Psoas muscle (tissue), 8 donors: ENCODE data around the gene MB. TPM values are rescaled to one million over a fixed set of nuclear protein-coding genes. Genes with fewer than 3 reads are reported as not detected.
A peak's percentile ranks its signal among the peaks of the same experiment; 100 is the strongest.

ENCODE experiments used
- ATAC-seq, 4 donors: fragments of 200-7000 bp; cut with Tn5 transposase; one replicate each; pipeline ENCODE4 v1.9.1; 2020; ENCODE audit warnings: moderate library complexity in 3 of 4, mild to moderate bottlenecking in 2 of 4
- DNase-seq, 2 donors: peaks; one replicate each; pipeline ENCODE4 v3.0.0-alpha.2; 2020
- H3K27ac ChIP-seq: fragments of 200-600 bp; one replicate; pipeline ENCODE4 v1.8.0; 2022
- H3K27me3 ChIP-seq, 3 donors: fragments of 200-600 bp in 1 of 3; one replicate each; pipeline versions ENCODE4 v1.6.1 to v1.8.0; 2013 to 2022; ENCODE audit warnings: low read length in 2 of 3, mild to moderate bottlenecking in 2 of 3, moderate library complexity in 1 of 3; ENCODE audit not compliant: insufficient read depth in 3 of 3
- H3K36me3 ChIP-seq, 2 donors: fragments of 200-600 bp in 1 of 2; one replicate each; pipeline versions ENCODE4 v1.6.1 to v1.8.0; 2013 to 2022; ENCODE audit warnings: low read depth in 1 of 2, mild to moderate bottlenecking in 1 of 2, moderate library complexity in 1 of 2; ENCODE audit not compliant: insufficient read depth in 1 of 2
- H3K4me1 ChIP-seq: fragments of 200-600 bp; one replicate; pipeline ENCODE4 v1.8.0; 2022
- H3K4me3 ChIP-seq: fragments of 200-600 bp; one replicate; pipeline ENCODE4 v1.8.0; 2022; ENCODE audit warnings: mild to moderate bottlenecking
- H3K9me3 ChIP-seq: fragments of 200-600 bp; one replicate; pipeline ENCODE4 v1.8.0; 2022
- WGBS, 3 donors: extraction: QIAGEN DNeasy Blood & Tissue Kit; methylation state at CpG; one replicate each; pipeline versions ENCODE4 v1.1.6 to v1.1.7; 2013; 5-methylcytosine and 5-hydroxymethylcytosine counted together
- intact Hi-C, 2 donors: fragments of 100-400 bp; cut with DNase I; formaldehyde crosslinking; loops; one replicate each; pipeline versions ENCODE4 v1.11.0 to v1.14.2; 2022
- polyA plus RNA-seq, 3 donors: library from polyadenylated mRNA; stranded (reverse); fragments of 200-250 nt; gene quantifications; one replicate each; pipeline ENCODE4 v1.2.3, GENCODE V29; 2013
- total RNA-seq, 4 donors: library from RNA; stranded (reverse); fragmentation: NEBNext Ultra II Directional in 2 of 4; extraction: Animal tissue kit (Norgen Biotek cat#: 25700) in 2 of 4; gene quantifications; one replicate each; pipeline versions ENCODE4 v1.2.1 to v1.2.4, GENCODE V29; 2021 to 2023
- TF ChIP-seq, protein P1 (sequence below): fragments of 200-600 bp; IDR thresholded peaks from one replicate; pipeline ENCODE4 v1.8.0; 2022; ENCODE audit warnings: antibody characterized with exemption
- donor health status: healthy with polysubstance abuse.
- donor health status: DM: no; HTN: no; CAD: no; lungs with moderate emphysema.
- donor health status: Bipolar disorder and iron deficiency.
- donor health status: healthy.
- donor health status: DM: yes; HTN: yes; CAD: no.
- donor health status: DM: no; HTN: no; CAD: no.
- donor health status: DM: no; HTN: no; CAD: no.
- donor health status: DM: yes; HTN: yes; CAD: no.

The MB gene
- total and polyA plus RNA-seq, 7 donors, result 6,836 to 12,606 (median 9,385) TPM

DNA sequence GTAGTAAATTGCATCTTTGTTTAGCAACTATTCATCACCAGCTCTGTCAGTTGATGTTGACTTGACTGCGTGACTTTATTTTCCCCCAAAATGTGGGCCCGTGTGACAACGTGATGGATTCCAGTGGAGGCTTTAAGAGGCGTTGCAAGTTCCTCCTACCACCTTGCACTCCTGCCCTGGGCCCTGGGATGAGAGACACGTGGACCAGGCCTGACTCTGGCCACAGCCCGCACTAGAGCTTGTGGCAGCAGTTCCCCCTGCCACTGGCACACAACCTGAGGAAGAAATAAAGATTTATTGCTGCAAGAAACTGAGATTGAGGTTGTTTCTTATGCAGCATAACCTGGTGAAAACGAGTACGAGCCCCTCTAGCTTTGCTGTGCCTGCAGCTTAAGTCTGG lies 44.6 kb downstream of the MB start:
- DNase-seq, result no peak
- whole genome bisulfite sequencing, 3 donors, result 84 to 88% (median 85%) methylated on average over 8 of the region's 8 CpGs
- H3K36me3 ChIP-seq, result no peaks in the 10 kb centered on the region
- TF ChIP-seq, protein P1, sequence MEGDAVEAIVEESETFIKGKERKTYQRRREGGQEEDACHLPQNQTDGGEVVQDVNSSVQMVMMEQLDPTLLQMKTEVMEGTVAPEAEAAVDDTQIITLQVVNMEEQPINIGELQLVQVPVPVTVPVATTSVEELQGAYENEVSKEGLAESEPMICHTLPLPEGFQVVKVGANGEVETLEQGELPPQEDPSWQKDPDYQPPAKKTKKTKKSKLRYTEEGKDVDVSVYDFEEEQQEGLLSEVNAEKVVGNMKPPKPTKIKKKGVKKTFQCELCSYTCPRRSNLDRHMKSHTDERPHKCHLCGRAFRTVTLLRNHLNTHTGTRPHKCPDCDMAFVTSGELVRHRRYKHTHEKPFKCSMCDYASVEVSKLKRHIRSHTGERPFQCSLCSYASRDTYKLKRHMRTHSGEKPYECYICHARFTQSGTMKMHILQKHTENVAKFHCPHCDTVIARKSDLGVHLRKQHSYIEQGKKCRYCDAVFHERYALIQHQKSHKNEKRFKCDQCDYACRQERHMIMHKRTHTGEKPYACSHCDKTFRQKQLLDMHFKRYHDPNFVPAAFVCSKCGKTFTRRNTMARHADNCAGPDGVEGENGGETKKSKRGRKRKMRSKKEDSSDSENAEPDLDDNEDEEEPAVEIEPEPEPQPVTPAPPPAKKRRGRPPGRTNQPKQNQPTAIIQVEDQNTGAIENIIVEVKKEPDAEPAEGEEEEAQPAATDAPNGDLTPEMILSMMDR, result no peak
- intact Hi-C loops, result no loop called here
- no peak for ATAC-seq
- H3K27ac ChIP-seq, result no peak overlapping the region
- no peak overlapping the region for H3K4me3 ChIP-seq
- H3K4me1 ChIP-seq, result no peaks in the 10 kb centered on the region
- H3K9me3 ChIP-seq, result no peaks in the 10 kb centered on the region
- H3K27me3 ChIP-seq, result no peaks in the 10 kb centered on the region

DNA sequence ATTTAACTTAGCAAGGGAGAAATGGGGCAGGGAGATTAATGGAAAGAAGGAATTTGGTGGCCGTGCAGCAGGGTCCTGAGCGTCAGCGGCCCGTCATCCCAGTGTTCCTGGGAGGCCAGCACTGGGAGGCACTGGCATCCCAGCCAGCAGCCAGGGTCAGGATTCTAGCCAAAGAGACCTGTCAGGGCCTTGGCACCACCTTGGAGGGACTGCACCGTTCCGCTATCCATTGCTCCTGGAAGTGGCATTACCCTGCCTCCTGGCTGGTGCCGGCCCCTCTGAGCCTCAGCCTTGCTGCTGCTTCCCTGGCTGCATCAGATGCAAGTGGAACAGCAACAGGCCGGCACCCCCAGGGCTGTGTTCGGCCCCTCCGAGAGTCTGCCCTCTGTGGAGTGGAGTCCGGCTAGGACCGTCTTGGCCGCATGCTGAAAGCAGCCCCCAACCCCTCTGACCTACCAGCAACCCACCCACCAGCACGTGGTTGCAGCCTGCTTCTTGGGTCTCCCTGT lies 46.4 kb downstream of the MB start:
- H3K4me3 ChIP-seq, result no peak overlapping the region
- ATAC-seq (no peak), DNase-seq (no peak)
- H3K36me3 ChIP-seq, result no peaks in the 10 kb centered on the region
- TF ChIP-seq, protein P1, result no peak
- H3K27ac ChIP-seq, result no peak overlapping the region
- WGBS, 3 donors, result 87 to 95% (median 89%) methylated on average over 14 of the region's 14 CpGs
- no peaks in the 10 kb centered on the region for H3K4me1 ChIP-seq
- no peaks in the 10 kb centered on the region for H3K27me3 ChIP-seq
- no peaks in the 10 kb centered on the region for H3K9me3 ChIP-seq
- intact Hi-C loops, result no loop called here

DNA sequence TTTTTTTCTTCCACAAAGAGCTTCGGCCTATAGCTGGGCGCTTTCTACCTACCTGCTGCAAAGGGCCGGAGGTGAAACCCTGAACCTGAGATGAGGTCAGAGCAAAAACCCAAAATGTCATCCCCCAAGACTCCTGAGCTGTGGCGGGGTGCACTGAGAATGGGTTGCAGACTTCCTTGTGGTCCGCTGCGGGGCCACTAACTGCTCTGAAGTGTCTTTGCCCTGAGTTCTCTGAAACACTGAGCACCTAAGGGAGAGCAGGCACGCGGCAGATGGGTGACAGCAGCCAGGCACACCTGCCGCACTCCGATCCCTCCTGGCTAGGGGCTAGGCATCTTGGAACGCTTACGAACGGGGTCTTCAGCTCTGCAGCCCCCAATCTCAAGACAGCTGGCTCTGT lies 47.2 kb downstream of the MB start:
- Histone ChIP-seq H3K4me3 (no peak overlapping the region), H3K27ac (no peak overlapping the region), H3K9me3 (no peaks in the 10 kb centered on the region), H3K27me3 (no peaks in the 10 kb centered on the region), H3K4me1 (no peaks in the 10 kb centered on the region), H3K36me3 (no peaks in the 10 kb centered on the region)
- intact Hi-C loops, result no loop called here
- ATAC-seq (no peak), DNase-seq (no peak)
- TF ChIP-seq, protein P1, result no peak
- WGBS, 3 donors, result 92 to 97% (median 94%) methylated on average over 13 of the region's 13 CpGs

DNA sequence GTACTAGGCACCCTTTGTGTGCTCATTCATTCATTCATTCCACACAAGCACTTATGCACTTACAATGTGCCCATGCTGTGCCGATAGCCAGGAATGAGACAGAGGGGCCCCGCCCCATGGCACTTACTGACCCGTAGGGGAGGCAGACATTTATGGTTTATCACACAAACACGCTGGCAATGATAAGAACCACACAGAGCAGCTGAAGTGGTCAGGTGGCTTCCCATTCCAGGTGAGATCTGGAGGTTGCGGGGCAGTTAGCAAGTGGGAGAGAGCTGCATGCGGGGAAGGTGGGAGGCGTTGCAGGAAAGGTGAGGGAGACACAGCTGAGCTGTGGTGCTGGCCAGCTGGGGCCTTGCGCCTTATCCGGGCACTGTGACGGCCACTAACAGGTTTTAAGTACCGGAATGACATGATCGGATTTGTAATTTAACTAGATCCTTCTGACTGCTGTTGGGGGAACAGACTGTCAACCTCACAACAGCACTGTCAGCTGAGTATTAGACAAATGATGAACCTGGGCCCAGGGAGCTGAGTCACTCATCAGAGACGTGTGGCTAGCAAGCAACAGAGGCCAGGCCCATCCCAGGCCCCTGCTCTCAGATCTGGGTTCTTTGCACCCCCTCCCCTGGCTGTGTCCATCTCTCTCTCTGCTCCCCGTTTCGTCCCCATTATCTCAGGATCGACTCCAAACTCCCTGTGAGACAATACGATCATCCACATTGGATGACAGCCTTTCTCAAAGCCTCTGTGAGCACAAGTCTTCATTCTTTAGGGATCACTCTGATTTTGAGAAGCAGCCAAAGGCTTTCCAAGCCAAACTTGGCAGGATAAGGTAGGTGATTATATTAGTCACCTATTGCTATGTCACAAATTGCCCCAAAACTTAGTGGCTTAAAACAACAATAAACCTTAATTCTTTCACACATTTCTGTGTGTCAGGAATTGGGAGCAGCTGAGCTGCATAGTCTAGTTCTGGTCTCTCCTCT lies 48.1 kb downstream of the MB start:
- ATAC-seq, result peak; percentile 61 to 80 (median 69)
- H3K27me3 ChIP-seq, result no peaks in the 10 kb centered on the region
- H3K4me1 ChIP-seq, result no peaks in the 10 kb centered on the region
- H3K27ac ChIP-seq, result no peak overlapping the region
- intact Hi-C loops, result no loop called here
- H3K9me3 ChIP-seq, result no peaks in the 10 kb centered on the region
- 64 to 84% (median 74%) methylated on average over 17 of the region's 17 CpGs for WGBS, 3 donors
- TF ChIP-seq, protein P1, result no peak
- H3K4me3 ChIP-seq, result no peak overlapping the region
- no peaks in the 10 kb centered on the region for H3K36me3 ChIP-seq
- no peak for DNase-seq
